ENCODE measurements around the gene GPR160.

Gene GPR160

DNA sequence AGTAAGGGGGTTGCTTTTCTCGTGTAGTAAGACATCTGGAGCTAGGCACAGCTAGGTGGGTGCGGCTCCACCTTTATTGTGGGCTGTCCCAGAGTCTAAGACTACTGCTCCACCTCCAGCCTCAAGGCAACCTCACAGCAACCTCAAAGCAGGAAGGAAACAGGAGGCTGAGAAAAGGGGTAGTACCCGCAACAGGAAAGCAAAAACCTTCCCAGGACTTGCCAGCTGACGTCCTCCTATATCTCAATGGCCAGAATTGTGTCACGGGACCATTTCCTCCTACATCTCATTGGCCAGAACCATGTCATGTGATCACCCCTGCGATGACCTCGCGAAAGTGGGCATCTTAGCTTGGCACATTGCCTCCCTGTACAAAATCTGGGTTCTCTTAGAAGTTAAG is 4.3 kb upstream of the GPR160 start:
- peak; percentile 14 for DNase-seq

DNA sequence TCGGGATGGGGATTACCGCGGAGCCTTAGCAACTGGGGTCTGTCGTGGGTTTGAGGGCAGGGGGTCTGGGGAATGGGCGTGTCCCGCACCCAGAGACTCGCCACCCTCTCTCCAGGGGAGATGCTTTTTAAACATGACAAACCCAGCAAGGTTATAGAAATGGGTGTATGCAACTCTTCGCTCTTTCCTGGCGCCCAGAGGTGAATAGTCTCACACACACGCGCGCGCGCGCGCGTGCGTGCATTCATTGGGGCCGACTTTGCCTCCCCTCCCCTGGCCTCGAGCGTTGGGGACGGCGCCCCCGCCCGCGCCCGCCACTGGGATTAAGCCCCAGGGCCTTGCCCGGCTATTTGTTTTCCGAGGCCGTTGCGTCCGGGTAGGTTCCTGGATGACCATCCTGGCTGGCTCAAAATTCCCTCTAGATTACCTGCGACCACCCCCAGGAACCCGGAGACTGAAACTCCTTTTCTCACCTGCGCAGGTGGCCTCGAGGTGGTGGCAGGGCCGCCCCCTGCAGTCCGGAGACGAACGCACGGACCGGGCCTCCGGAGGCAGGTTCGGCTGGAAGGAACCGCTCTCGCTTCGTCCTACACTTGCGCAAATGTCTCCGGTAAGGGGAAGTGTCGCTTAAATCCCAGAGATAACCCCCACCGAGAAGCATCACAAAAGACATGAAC is 777 bp downstream of the GPR160 start:
- DNase-seq = peak; percentile 22

- DNase-seq = no peak
Observed at GRCh38 chr3:170040418-170040817, 2.6 kb downstream of the GPR160 start.

- no peak for DNase-seq
Observed at GRCh38 chr3:170043506-170043905, 5.7 kb downstream of the GPR160 start.

- DNase-seq = no peak
Observed at GRCh38 chr3:170044271-170044670, 6.5 kb downstream of the GPR160 start.

DNA sequence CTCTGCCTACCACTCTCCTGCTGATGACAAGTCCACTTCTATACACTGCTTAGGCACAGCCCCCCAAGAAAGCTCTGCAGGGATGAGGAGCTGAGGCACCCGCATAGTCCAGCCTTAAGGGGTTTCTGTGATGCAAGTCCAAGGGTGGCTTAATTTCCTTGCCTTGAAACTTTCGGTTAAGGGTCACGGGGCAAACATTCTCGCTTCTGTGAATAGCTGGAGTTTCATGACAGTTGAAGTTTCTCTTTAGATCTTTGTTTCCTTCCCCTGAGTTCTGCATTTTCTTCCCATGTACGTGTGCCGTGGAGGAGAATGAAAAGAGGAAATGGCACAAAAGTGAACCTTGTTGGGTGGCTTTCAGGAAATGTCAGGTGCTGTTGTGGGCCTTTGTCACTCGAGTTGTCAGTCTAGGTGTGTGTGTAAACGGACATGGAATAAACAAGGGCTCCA is 7.0 kb downstream of the GPR160 start:
- no peak for DNase-seq

DNA sequence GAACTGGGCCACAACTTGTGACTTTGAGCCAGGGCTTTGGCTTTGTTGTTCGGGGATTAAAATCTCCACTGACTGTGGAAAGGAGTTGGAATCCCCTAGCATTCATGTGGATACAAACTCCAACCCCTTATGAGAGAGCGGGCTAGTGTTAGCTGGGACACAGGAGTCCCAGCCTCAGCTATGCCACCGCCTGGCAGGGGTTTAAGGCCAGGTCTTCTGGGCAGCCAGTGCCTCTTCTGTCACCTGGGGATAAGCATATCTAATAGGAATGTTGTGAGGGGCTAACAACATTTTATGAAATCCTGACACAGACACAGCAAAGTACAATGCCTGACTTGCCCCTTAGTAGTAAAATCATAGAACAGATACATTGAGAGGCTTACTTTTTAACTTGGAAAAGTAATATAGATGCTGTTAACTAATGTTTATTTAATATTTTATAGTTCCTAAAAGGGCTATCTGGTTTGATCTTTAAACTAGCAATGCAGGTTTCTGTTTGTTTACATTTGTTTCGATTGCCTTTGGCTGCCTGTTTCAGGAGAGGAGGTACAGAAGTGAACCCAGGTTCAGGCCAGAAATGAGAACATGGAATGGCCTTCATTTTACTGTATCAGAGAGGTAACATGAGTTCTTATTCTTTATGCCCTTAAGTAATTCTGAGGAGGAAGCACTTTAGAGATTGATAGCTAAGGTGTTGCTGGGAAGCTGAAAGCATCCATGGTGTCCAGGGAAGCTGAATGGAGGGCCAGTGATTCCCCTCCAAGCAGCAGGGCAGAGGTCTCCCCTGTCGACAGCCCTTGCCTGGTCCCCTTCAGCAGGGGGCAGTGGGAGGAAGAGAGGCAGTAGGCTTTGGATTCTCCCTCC is 8.7 kb downstream of the GPR160 start:
- DNase-seq = no peak

DNA sequence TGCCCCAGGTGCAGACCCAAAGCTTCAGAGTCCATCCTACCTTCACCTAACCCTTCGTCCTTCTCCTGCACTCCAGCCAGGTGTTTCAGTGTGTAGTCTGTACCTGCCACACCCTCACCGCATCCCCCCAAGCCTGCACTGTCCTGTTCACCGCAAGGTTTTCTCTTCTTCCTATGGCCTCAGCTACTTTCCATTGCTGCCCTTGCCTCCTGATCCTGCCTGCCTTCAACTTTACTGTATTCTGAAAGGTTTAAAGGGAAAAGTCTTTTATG is 9.3 kb downstream of the GPR160 start:
- DNase-seq = no peak

- no peak for DNase-seq
Observed at GRCh38 chr3:170049146-170050000, 11.6 kb downstream of the GPR160 start.

DNA sequence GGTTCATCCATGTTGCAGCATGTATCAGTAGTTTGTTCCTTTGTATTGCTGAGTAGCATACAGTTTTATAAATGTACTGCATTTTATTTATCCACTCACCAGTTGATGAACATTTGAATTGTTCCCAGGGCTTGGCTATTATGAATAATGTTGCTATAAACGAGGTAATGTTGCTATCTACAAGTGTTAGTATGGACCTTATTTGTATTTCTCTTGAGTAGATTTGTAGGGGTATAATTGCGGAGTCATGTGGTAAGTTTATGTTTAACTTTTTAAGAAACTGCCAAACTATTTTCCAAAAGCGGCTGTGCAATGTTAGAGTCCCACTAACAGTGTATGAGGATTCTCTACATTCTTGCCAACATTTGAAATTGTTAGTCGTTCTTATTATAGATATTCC is 13.0 kb downstream of the GPR160 start:
- no peak for DNase-seq

DNA sequence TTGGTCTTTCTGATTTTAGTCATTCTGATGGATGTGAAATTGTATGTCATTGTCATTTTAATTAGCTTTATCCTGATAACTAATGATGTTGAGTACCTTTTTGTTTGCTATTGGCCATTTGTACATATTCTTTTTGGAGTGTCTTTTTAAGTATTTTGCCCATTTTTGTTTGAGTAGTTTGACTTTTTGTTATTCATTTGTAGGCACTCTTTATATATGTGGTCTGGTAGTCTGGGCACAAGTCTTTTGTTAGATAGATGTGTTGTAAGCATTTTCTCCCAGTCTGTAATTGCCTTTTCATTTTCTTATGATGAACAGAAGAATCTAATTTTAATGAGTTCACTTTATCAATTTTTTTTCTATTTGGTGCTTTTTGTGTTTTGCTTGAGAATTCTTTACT is 14.6 kb downstream of the GPR160 start:
- no peak for DNase-seq

- DNase-seq = no peak
Observed at GRCh38 chr3:170054204-170054603, 16.4 kb downstream of the GPR160 start.

GRCh38 chr3:170055209-170055608 is 17.4 kb downstream of the GPR160 start:
- no peak for DNase-seq

- no peak for DNase-seq
Observed at GRCh38 chr3:170056710-170057454, 19.1 kb downstream of the GPR160 start.

- no peak for DNase-seq
Observed at GRCh38 chr3:170057550-170057949, 19.8 kb downstream of the GPR160 start.

- DNase-seq = no peak
Observed at GRCh38 chr3:170058127-170058526, 20.3 kb downstream of the GPR160 start.

DNA sequence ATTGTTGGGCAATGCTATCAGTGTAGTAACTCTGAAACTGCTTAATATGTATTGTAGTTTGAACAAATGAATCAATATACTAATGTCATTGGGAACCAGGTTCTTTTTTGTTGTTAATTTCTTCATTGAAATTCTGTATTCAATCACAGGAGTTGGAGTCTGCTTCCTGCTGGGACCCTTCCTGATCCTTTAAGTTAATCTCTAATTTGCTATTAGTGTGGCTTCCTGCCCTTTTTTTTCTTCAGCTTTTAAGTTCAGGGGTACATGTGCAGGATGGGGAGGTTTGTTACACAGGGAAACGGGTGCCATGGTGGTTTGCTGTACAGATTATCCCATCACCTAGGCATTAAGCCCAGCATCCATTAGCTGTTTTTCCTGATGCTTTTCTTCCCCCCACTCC is 21.7 kb downstream of the GPR160 start:
- DNase-seq = no peak

DNA sequence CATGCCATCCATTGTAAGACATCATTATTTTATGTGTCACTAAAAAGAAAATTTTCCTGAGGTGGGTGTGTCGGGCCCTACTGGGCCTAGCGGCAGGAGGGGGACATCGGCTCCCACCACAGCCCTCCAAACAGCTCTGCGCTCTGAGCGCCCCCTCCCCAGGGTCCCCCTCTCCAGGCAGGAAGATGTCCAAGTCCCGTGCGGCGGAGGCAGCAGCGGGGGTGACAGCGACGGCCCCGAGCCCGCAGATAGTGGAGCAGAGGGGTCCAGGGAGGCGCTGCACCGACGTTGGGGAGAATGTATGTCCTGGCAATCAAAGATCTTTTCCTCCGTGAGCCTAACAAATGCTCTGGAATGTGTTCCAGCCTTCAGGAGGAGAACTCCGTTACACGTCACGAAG is 24.3 kb downstream of the GPR160 start:
- no peak for DNase-seq

DNA sequence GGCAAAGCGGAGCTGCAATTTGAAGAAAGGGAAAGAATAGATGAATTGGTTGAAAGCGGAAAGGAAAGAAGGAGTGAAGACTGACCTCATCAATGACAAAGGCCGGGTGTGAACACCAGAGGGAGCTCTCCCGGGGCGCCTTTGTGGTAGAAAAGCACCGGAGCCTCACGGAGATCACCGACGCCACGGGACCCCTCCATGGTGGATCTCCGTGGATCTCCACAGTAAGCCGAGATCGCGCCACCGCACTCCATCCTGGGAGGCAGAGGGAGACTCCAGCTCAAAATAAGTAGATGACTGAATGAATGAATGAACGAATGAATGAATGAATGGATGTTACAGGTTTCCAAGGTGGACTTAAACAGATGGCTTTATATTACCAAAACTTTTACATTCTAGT is 25.0 kb downstream of the GPR160 start:
- no peak for DNase-seq

DNA sequence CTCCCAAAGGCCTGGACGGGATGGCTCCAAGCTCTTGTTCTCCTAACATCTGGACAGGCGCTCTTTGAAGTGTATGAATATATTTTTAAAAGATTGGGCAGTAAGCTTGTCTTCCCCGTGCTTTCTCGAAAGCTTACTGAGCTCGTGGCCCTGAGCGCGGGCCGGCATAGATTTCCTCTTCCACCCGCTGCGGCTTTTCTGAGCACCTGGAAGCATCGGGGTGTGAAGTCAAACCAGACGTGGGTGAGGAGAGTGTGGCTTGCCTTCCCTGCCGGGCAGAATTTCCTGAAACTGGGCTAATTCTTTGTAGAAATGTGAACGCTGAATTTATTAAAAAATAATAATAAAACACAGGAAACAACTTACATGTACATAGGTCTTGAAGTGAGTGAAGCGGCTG is 25.9 kb downstream of the GPR160 start:
- DNase-seq = no peak

GRCh38 chr3:170064108-170064507 is 26.3 kb downstream of the GPR160 start:
- DNase-seq = no peak

DNA sequence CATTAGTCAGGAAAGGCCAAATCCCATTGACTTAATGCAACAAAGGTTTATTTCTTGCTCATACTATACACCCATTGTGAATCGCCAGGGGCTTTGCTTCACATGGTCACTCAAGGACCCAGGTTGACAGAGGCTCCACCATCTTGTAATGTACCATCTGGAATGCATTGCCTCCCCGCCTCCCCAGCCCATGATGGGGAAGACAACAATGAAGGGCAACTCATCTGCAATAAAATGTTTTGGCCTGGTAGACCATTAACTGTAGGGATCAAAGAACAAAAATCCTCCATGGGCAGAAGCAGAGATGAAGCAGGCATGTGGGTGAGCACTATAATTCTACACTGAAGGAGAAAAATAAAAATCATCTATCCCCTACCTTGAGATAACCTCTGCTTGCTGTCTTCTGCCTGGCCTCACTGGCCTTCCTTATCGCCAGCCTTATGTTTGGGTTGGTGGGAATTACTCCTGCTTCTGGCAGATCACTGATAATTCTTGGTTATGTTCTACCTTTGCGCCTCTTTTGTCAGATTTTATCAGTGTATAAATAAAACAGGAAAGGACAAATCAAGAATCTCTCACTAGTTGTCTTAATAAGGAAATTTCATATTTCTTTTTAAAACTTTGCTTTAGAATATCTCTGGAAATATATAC is 37.8 kb downstream of the GPR160 start:
- DNase-seq = no peak
